ENCODE data around the gene BTRC. TPM values are rescaled to one million over a fixed set of nuclear protein-coding genes. Genes with fewer than 3 reads are reported as not detected.
"Not testable (repeated sequence)": the region's sequence is repeated elsewhere in the genome, so short reads cannot be mapped to it uniquely, and the experiment has no call there.

The BTRC gene
- total RNA-seq, 1 donor from 2014 or later, result 0.96 TPM

- no peak overlapping the region for H3K27ac ChIP-seq
- intact Hi-C loops (cut with DNase I), result no loop called here
- no peaks in the 10 kb centered on the region for H3K4me1 ChIP-seq
- no peaks in the 10 kb centered on the region for H3K36me3 ChIP-seq
- H3K9me3 ChIP-seq, result no peaks in the 10 kb centered on the region
- H3K4me3 ChIP-seq, result no peak overlapping the region
- DNase-seq (ENCODE audit: low spot score in 2 of 2), result no peak
- H3K27me3 ChIP-seq, result no peaks in the 10 kb centered on the region
- TF ChIP-seq CTCF (IDR thresholded peaks at IDR 0.05), result no peak
Measured at GRCh38 chr10:101337836-101338235, 16.1 kb upstream of the BTRC start.

- intact Hi-C loops (cut with DNase I), result no loop called here
- Histone ChIP-seq H3K36me3 (no peaks in the 10 kb centered on the region), H3K27me3 (no peaks in the 10 kb centered on the region), H3K4me1 (no peaks in the 10 kb centered on the region), H3K9me3 (no peaks in the 10 kb centered on the region), H3K27ac (no peak overlapping the region), H3K4me3 (no peak overlapping the region)
- no peak for TF ChIP-seq CTCF (IDR thresholded peaks at IDR 0.05)
- no peak for DNase-seq (ENCODE audit: low spot score in 2 of 2)
Measured at GRCh38 chr10:101341438-101341837, 12.5 kb upstream of the BTRC start.

GRCh38 chr10:101346177-101346576 lies 7.8 kb upstream of the BTRC start:
- H3K4me3 ChIP-seq, result no peak overlapping the region
- intact Hi-C loops (cut with DNase I), result no loop called here
- DNase-seq (ENCODE audit: low spot score in 2 of 2), result no peak
- H3K36me3 ChIP-seq, result no peaks in the 10 kb centered on the region
- H3K27ac ChIP-seq, result no peak overlapping the region
- no peak for TF ChIP-seq CTCF (IDR thresholded peaks at IDR 0.05)
- no peaks in the 10 kb centered on the region for H3K9me3 ChIP-seq
- no peaks in the 10 kb centered on the region for H3K4me1 ChIP-seq
- H3K27me3 ChIP-seq, result no peaks in the 10 kb centered on the region

- intact Hi-C loops (cut with DNase I), result loop anchor here (5.0 to 10.0 kb wide), 5 partner anchors 221 to 1154 kb away; partner anchors contain the start of genes ACTR1A, DPCD, HPS6 and POLL
- Histone ChIP-seq H3K27me3 (no peaks in the 10 kb centered on the region), H3K27ac (no peak overlapping the region), H3K4me3 (no peak overlapping the region), H3K4me1 (peaks cover 0 to 13% of the 10 kb centered on the region in 2 donors), H3K9me3 (no peaks in the 10 kb centered on the region), H3K36me3 (no peaks in the 10 kb centered on the region)
- no peak for TF ChIP-seq CTCF (IDR thresholded peaks at IDR 0.05)
- no peak for DNase-seq (ENCODE audit: low spot score in 2 of 2)
Measured at GRCh38 chr10:101351017-101351416, 2.9 kb upstream of the BTRC start.

- H3K27me3 ChIP-seq, result no peaks in the 10 kb centered on the region
- H3K27ac ChIP-seq, result no peak overlapping the region
- intact Hi-C loops (cut with DNase I), result loop anchor here (5.0 to 10.0 kb wide), 5 partner anchors 221 to 1153 kb away; partner anchors contain the start of genes ACTR1A, DPCD, HPS6 and POLL
- DNase-seq (ENCODE audit: low spot score in 2 of 2), result no peak
- H3K9me3 ChIP-seq, result no peaks in the 10 kb centered on the region
- H3K36me3 ChIP-seq, result no peaks in the 10 kb centered on the region
- H3K4me1 ChIP-seq, result peaks cover 0 to 13% of the 10 kb centered on the region in 2 donors
- H3K4me3 ChIP-seq, result no peak overlapping the region
- no peak for TF ChIP-seq CTCF (IDR thresholded peaks at IDR 0.05)
Measured at GRCh38 chr10:101351477-101351876, 2.5 kb upstream of the BTRC start.

- H3K27me3 ChIP-seq; H3K36me3 ChIP-seq; H3K9me3 ChIP-seq; H3K27ac ChIP-seq; DNase-seq (ENCODE audit: low spot score in 2 of 2): not testable (repeated sequence)
- Histone ChIP-seq H3K4me1 (peaks cover 0 to 13% of the 10 kb centered on the region in 2 donors), H3K4me3 (peak overlapping the region in 1 of 2 donors; percentile 51)
- intact Hi-C loops (cut with DNase I), result loop anchor here (2.0 to 10.0 kb wide), 6 partner anchors 219 to 1152 kb away; partner anchors contain the start of genes ACTR1A, DPCD, HPS6 and POLL
Measured at GRCh38 chr10:101352857-101353256, 1.1 kb upstream of the BTRC start.

Measured in ascending aorta (tissue), 2 donors.